K562 (cell line): ENCODE results near the gene HOXA9. TPM values are rescaled to one million over a fixed set of nuclear protein-coding genes. Genes with fewer than 3 reads are reported as not detected.

Source experiments
- ATAC-seq: fragments of 200-7000 bp; cut with Tn5 transposase; 3 replicates; pipeline ENCODE4 v1.9.1; 2020; ENCODE audit warnings: moderate library complexity
- BruUV-seq: library from RNA; stranded (reverse); fragments of 400-500 nt; replicated peaks from 2 replicates; lab custom pipeline; 2021; lab: Mats Ljungman, UMichigan
- CTCF ChIA-PET: fragments of 300-600 bp; formaldehyde crosslinking; extraction: SDS; loops from one replicate; lab custom pipeline; 2021; ENCODE audit warnings: low intra/inter-chr PET ratio; lab: Yijun Ruan, JAX
- POLR2A ChIA-PET: fragments of 300-600, 350-650 bp; sonication (Branson Sonifier 250); formaldehyde crosslinking; extraction: SDS; loops from one replicate; lab custom pipeline; 2021; ENCODE audit warnings: antibody characterized with exemption, inconsistent platforms; lab: Yijun Ruan, JAX
- DNase-seq, 4 experiments: peaks; one replicate each; pipeline versions ENCODE4 v3.0.0 to v3.0.0-alpha.2; 2011 to 2018; ENCODE audit warnings: low spot score in 3 of 4, mixed read lengths in 3 of 4; ENCODE audit errors: extremely low read depth in 1 of 4
- FAIRE-seq: peaks from 2 replicates; lab custom pipeline; 2011; peaks lifted over from hg19 to GRCh38; lab: Jason Lieb, UNC
- H2AFZ ChIP-seq: 2 replicates; pipeline ENCODE4 v1.6.0; 2011; ENCODE audit warnings: low read depth, low read length, control low read depth, inconsistent platforms
- H3K27ac ChIP-seq: fragments of 200-600 bp; 3 replicates; pipeline ENCODE4 v1.8.0; 2011; ENCODE audit warnings: low read depth, mild to moderate bottlenecking, control low read depth, inconsistent platforms, low read length, moderate library complexity, mixed read lengths; ENCODE audit errors: extremely low read depth
- H3K27me3 ChIP-seq, 2 experiments: fragments of 300-600 bp in 1 of 2; 2 replicates in 1 of 2; 3 replicates in 1 of 2; pipeline versions ENCODE4 v1.6.0 to v1.8.0; 2011; ENCODE audit warnings: inconsistent platforms in 2 of 2, low read length in 2 of 2, mild to moderate bottlenecking in 1 of 2, mixed read lengths in 1 of 2, moderate library complexity in 1 of 2; ENCODE audit not compliant: control insufficient read depth in 2 of 2, insufficient read depth in 2 of 2
- H3K36me3 ChIP-seq: fragments of 300-600 bp; 3 replicates; pipeline ENCODE4 v1.8.0; 2011; ENCODE audit warnings: mild to moderate bottlenecking, low read length, inconsistent platforms; ENCODE audit not compliant: control insufficient read depth, insufficient read depth
- H3K4me1 ChIP-seq, 2 experiments: fragments of 200-600 bp in 1 of 2; replicated peaks in 1 of 2; 2 replicates in 1 of 2; 3 replicates in 1 of 2; pipeline versions ENCODE4 v1.5.1 to v1.8.0; 2011; ENCODE audit warnings: inconsistent platforms in 2 of 2, low read length in 2 of 2, mild to moderate bottlenecking in 1 of 2, mixed read lengths in 1 of 2, moderate library complexity in 1 of 2; ENCODE audit not compliant: control insufficient read depth in 2 of 2, insufficient read depth in 2 of 2
- H3K4me2 ChIP-seq: 2 replicates; pipeline ENCODE4 v1.6.1; 2011; ENCODE audit warnings: low read length, control low read depth, inconsistent platforms, mixed read lengths; ENCODE audit not compliant: insufficient read depth
- H3K4me3 ChIP-seq: fragments of 200-600 bp; sonication (generic), shearing (Covaris generic); 2 replicates; pipeline ENCODE4 v1.5.1; 2016; ENCODE audit warnings: control low read depth, inconsistent platforms
- H3K79me2 ChIP-seq: fragments of 200-600 bp; 3 replicates; pipeline ENCODE4 v1.8.0; 2011; ENCODE audit warnings: low read length, inconsistent platforms; ENCODE audit not compliant: control insufficient read depth, insufficient read depth
- H3K9ac ChIP-seq, 2 experiments: 2 replicates each; pipeline versions ENCODE4 v1.6.0 to v1.6.1; 2011; ENCODE audit warnings: low read depth in 2 of 2, low read length in 2 of 2, control low read depth in 1 of 2, inconsistent platforms in 1 of 2, mild to moderate bottlenecking in 1 of 2, mixed read lengths in 1 of 2; ENCODE audit not compliant: insufficient read depth in 1 of 2
- H3K9me1 ChIP-seq: one replicate; pipeline ENCODE4 v1.6.0; 2011; ENCODE audit warnings: inconsistent platforms, mild to moderate bottlenecking, low read length, moderate library complexity; ENCODE audit not compliant: control insufficient read depth, insufficient read depth
- H3K9me3 ChIP-seq: replicated peaks from 2 replicates; pipeline ENCODE4 v1.5.1; 2011; ENCODE audit warnings: low read depth, low read length, inconsistent platforms; ENCODE audit not compliant: control insufficient read depth, insufficient read depth
- H4K20me1 ChIP-seq: replicated peaks from 2 replicates; pipeline ENCODE4 v1.6.1; 2011; ENCODE audit warnings: low read length, inconsistent platforms, mixed read lengths; ENCODE audit not compliant: control insufficient read depth, insufficient read depth
- KAT2B ChIP-seq: IDR thresholded peaks from one replicate; pipeline ENCODE4 v1.6.1; 2012; ENCODE audit warnings: low read depth, mild to moderate bottlenecking, control low read depth, inconsistent platforms, low read length, moderate library complexity
- RERE ChIP-seq: sonication (generic); formaldehyde crosslinking; IDR thresholded peaks from 2 replicates; pipeline ENCODE4 v1.8.0; 2023; ENCODE audit warnings: missing genetic modification reagents, mild to moderate bottlenecking, borderline replicate concordance
- SAP30 ChIP-seq: fragments of 200-600 bp; sonication (generic); IDR thresholded peaks from 2 replicates; pipeline ENCODE4 v1.6.1; 2012; ENCODE audit warnings: borderline replicate concordance, low read depth, mild to moderate bottlenecking, moderate library complexity, low read length, control low read depth, inconsistent platforms; ENCODE audit not compliant: insufficient read depth, poor library complexity, severe bottlenecking
- SIN3A ChIP-seq, 2 experiments: fragments of 150-350 bp in 1 of 2; IDR thresholded peaks; 2 replicates each; pipeline ENCODE4 v1.6.1; 2011 to 2016; ENCODE audit warnings: borderline replicate concordance in 2 of 2, low read depth in 2 of 2, low read length in 2 of 2, mild to moderate bottlenecking in 2 of 2, moderate library complexity in 2 of 2; ENCODE audit not compliant: control insufficient read depth in 1 of 2
- TOE1 ChIP-seq, 2 experiments: fragments of 450-650 bp in 1 of 2; sonication (generic) in 1 of 2; formaldehyde crosslinking in 1 of 2; IDR thresholded peaks; 2 replicates each; pipeline versions ENCODE4 v1.7.1 to v1.8.0; 2016 to 2022; ENCODE audit warnings: borderline replicate concordance in 2 of 2, mild to moderate bottlenecking in 2 of 2, antibody characterized with exemption in 1 of 2, inconsistent platforms in 1 of 2, low read depth in 1 of 2, missing genetic modification reagents in 1 of 2, moderate library complexity in 1 of 2
- TRIM24 ChIP-seq, 2 experiments: fragments of 450-650 bp; IDR thresholded peaks; 2 replicates each; pipeline ENCODE4 v1.6.1; 2016
- USF1 ChIP-seq: sonication (generic); formaldehyde crosslinking; IDR thresholded peaks from 2 replicates; pipeline ENCODE4 v1.9.0; 2022; ENCODE audit warnings: mild to moderate bottlenecking, missing genetic modification reagents
- USF2 ChIP-seq: sonication (generic); formaldehyde crosslinking; IDR thresholded peaks from 2 replicates; pipeline ENCODE4 v1.5.0; 2020; ENCODE audit warnings: missing genetic modification reagents
- ZBTB26 ChIP-seq: fragments of 450-650 bp; formaldehyde crosslinking; IDR thresholded peaks from 2 replicates; pipeline ENCODE4 v1.4.0; 2022; ENCODE audit warnings: missing genetic modification characterization
- ZNF184 ChIP-seq: sonication (generic); formaldehyde crosslinking; IDR thresholded peaks from 2 replicates; pipeline ENCODE4 v1.5.0; 2020; ENCODE audit warnings: missing genetic modification reagents
- ZNF217 ChIP-seq: sonication (generic); formaldehyde crosslinking; IDR thresholded peaks from 2 replicates; pipeline ENCODE4 v1.8.0; 2022; ENCODE audit warnings: mild to moderate bottlenecking, missing genetic modification reagents
- ZNF707 ChIP-seq: fragments of 250-450 bp; sonication (Bioruptor Pico); conservative IDR thresholded peaks from 2 replicates; pipeline ENCODE4 v1.8.0; 2022; ENCODE audit warnings: inconsistent platforms, mild to moderate bottlenecking, moderate library complexity
- WGBS: fragments of 100-300 bp; shearing (Covaris generic); methylation state at CpG from one replicate; pipeline ENCODE4 v1.1.6; 2016; ENCODE audit warnings: low coverage, mixed read lengths; ENCODE audit not compliant: insufficient coverage; ENCODE audit errors: missing lambda C conversion rate; 5-methylcytosine and 5-hydroxymethylcytosine counted together
- in situ Hi-C: fragments of 300-500 bp; cut with MboI; formaldehyde crosslinking; loops from 4 replicates; pipeline ENCODE4 v1.15.0; 2018; ENCODE audit warnings: inconsistent platforms, mixed read lengths
- intact Hi-C: fragments of 100-400 bp; cut with micrococcal nuclease; formaldehyde crosslinking; loops from 2 replicates; pipeline ENCODE4 v1.14.2; 2022
- polyA plus RNA-seq, 8 experiments: library from polyadenylated mRNA; depleted of rRNA in 4 of 8; stranded (reverse) in 5 of 8; unstranded in 3 of 8; fragments of >200 nt; fragmentation: Nextera tagmentation in 2 of 8; fragmentation: Illumina TruSeq in 1 of 8; extraction: Ambion mirVana in 2 of 8; extraction: Trizol in 1 of 8; gene quantifications; 2 replicates each; pipeline versions ENCODE4 v1.2.1 to v1.2.3, GENCODE V29; 2011 to 2014; ENCODE audit warnings: inconsistent platforms in 1 of 8, missing spikeins in 1 of 8
- total RNA-seq, 7 experiments: library from RNA; depleted of rRNA in 6 of 7; stranded (reverse); fragments of >200 nt in 6 of 7; fragmentation: Illumina TruSeq in 2 of 7; extraction: Trizol in 2 of 7; gene quantifications; 2 replicates each; pipeline versions ENCODE4 v1.2.1 to v1.2.3, GENCODE V29; 2011 to 2021; ENCODE audit warnings: low replicate concordance in 1 of 7

Gene HOXA9
- total and polyA plus RNA-seq, 9 of the 15 experiments (the other 6 are each of a cell fraction or from before 2014, with no cell fraction given): not detected

- H3K27me3 ChIP-seq: peaks cover 45 to 75% of the 10 kb centered on the region in 2 experiments
- DNase-seq (no peak), FAIRE-seq (no peak), ATAC-seq (no peak)
- 0% methylated on average over 4 of the region's 4 CpGs for WGBS
- no peak overlapping the region for H2AFZ ChIP-seq
- 0 out of 2 replicates have a peak, but pooled peaks cover 8% of the 10 kb centered on the region for H4K20me1 ChIP-seq
- no peak overlapping the region for H3K4me3 ChIP-seq
- in situ Hi-C loops: loop anchor here (5.0 to 10.0 kb wide), 4 partner anchors 371 to 813 kb away; no protein-coding TSS in a partner anchor
- no TSS peak for BruUV-seq
- no peak overlapping the region for H3K27ac ChIP-seq
- H3K36me3 ChIP-seq: no peaks in the 10 kb centered on the region
- no peaks in the 10 kb centered on the region for H3K9me1 ChIP-seq
- ChIA-PET POLR2A (no interaction called here), CTCF (no interaction called here)
- H3K9ac ChIP-seq: no peak overlapping the region
- peaks cover 0 to 17% of the 10 kb centered on the region in 2 experiments; a peak in 2 of 5 replicates for H3K4me1 ChIP-seq
- H3K79me2 ChIP-seq: no peaks in the 10 kb centered on the region
- intact Hi-C loops: no loop called here
- H3K4me2 ChIP-seq: no peak overlapping the region
- no peaks in the 10 kb centered on the region for H3K9me3 ChIP-seq
- no peak for TF ChIP-seq TRIM24 (IDR thresholded peaks at IDR 0.05)
- no peak for TF ChIP-seq SAP30
- no peak for TF ChIP-seq ZNF707
- no peak for TF ChIP-seq ZBTB26 (CRISPR knock-in tag)
- no peak for TF ChIP-seq TOE1 (IDR thresholded peaks at IDR 0.05; ENCODE audit: borderline replicate concordance)
- no peak for TF ChIP-seq TOE1 (CRISPR knock-in tag; IDR thresholded peaks at IDR 0.05; ENCODE audit: borderline replicate concordance, low read depth)
- TF ChIP-seq USF1: no peak
- TF ChIP-seq USF2 (CRISPR knock-in tag): no peak
- no peak for TF ChIP-seq ZNF184 (CRISPR knock-in tag)
- TF ChIP-seq KAT2B: no peak
- TF ChIP-seq SIN3A (IDR thresholded peaks at IDR 0.05; ENCODE audit: borderline replicate concordance in 2 of 2, control insufficient read depth in 1 of 2, low read depth in 2 of 2, low read length in 2 of 2): no peak
- TF ChIP-seq ZNF217 (CRISPR knock-in tag): no peak
- TF ChIP-seq RERE: no peak
Measured at GRCh38 chr7:27203964-27204594, 38.7 kb upstream of the HOXA9 start.
